ENCODE data around the gene AP2A1. TPM values are rescaled to one million over a fixed set of nuclear protein-coding genes. Genes with fewer than 3 reads are reported as not detected.

Gene AP2A1
- total RNA-seq, 2 donors from 2014 or later = 43.5 to 45.9 TPM

DNA sequence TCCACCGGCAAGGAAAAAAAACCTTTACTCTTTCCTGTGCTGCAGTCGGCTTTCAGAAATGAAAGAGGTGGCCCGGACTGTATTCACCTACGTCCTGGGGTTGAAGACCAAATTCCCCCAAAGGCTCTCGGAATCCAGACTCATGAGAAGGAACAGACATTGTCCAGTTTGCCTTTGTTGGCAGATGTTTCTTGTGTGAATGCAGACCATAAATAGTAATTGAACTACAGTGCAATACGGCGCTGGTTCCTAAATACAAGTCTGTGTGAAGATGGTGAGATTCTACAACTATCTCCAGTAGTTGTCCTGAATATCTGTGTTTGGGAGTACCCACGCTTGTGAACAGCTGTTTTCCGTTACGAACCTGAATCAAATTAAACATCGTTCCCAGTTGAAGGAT, 72.9 kb downstream of the AP2A1 start:
- Histone ChIP-seq H3K27me3 (no peaks in the 10 kb centered on the region), H3K4me3 (no peak overlapping the region), H3K36me3 (replicated peaks in 1 of 2; ENCODE audit: insufficient read depth in 1 of 2, low read depth in 2 of 2) (peaks cover 0 to 4% of the 10 kb centered on the region in 2 donors), H3K27ac (no peak overlapping the region), H3K4me1 (no peaks in the 10 kb centered on the region), H3K9me3 (no peaks in the 10 kb centered on the region)
- WGBS, 2 donors = 87 to 91% methylated on average over 11 of the region's 11 CpGs
- no peak for TF ChIP-seq POLR2A (IDR thresholded peaks at IDR 0.05)
- TF ChIP-seq, protein P1, sequence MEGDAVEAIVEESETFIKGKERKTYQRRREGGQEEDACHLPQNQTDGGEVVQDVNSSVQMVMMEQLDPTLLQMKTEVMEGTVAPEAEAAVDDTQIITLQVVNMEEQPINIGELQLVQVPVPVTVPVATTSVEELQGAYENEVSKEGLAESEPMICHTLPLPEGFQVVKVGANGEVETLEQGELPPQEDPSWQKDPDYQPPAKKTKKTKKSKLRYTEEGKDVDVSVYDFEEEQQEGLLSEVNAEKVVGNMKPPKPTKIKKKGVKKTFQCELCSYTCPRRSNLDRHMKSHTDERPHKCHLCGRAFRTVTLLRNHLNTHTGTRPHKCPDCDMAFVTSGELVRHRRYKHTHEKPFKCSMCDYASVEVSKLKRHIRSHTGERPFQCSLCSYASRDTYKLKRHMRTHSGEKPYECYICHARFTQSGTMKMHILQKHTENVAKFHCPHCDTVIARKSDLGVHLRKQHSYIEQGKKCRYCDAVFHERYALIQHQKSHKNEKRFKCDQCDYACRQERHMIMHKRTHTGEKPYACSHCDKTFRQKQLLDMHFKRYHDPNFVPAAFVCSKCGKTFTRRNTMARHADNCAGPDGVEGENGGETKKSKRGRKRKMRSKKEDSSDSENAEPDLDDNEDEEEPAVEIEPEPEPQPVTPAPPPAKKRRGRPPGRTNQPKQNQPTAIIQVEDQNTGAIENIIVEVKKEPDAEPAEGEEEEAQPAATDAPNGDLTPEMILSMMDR (IDR thresholded peaks at IDR 0.05) = no peak
- intact Hi-C loops (cut with DNase I) = no loop called here
- ATAC-seq = no peak
- DNase-seq = no peak

DNA sequence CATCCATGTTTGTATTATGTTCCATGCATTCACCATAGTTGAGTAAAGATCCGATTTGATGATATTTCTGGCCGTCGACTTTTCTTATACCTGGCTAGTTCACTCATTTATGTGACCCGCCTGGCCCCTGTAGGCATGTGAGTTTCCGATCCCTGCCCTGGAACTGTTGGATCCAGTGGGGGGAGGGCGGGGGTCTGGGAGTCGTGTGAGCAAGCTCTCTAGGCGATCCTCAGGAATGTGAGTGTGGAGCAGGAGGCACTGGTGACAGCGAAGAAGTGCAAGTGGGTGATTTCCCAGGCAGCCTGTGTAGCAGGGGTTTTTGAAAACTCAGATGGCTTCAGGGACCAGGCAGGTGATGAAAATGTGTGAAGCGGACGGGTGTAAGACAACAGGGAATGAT, 73.5 kb downstream of the AP2A1 start:
- DNase-seq = no peak
- intact Hi-C loops (cut with DNase I) = no loop called here
- 87 to 95% methylated on average over 11 of the region's 11 CpGs for WGBS, 2 donors
- TF ChIP-seq, protein P1 (IDR thresholded peaks at IDR 0.05) = no peak
- TF ChIP-seq POLR2A (IDR thresholded peaks at IDR 0.05) = no peak
- Histone ChIP-seq H3K4me1 (no peaks in the 10 kb centered on the region), H3K27ac (no peak overlapping the region), H3K4me3 (no peak overlapping the region), H3K9me3 (no peaks in the 10 kb centered on the region), H3K36me3 (replicated peaks in 1 of 2; ENCODE audit: insufficient read depth in 1 of 2, low read depth in 2 of 2) (peaks cover 0 to 2% of the 10 kb centered on the region in 2 donors), H3K27me3 (no peaks in the 10 kb centered on the region)
- no peak for ATAC-seq

DNA sequence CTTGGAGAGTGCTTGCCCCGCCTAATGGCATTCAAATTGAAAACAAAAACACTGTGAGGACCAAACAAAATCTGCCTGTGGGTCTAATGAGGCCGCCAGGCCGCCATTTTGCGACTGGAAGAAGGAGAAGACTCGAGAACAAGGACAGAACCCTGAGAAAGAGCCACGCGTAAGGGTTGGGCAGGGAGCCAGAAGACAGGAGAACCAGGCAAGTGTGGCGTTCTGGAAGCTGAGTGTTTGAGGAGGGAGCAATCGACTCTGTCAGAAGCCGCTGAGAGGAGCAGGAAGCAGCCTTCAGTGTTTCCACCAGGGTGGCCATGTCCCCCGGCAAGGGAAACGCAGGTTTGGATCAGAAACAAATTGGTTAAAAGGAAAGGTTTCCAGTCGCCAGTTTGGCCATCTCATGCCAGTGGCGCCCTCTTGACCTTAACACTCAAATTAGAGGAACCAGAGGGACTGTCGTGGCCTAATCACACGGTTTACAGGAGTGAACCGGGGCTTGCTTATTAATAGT, 74.0 kb downstream of the AP2A1 start:
- 84 to 94% methylated on average over 17 of the region's 17 CpGs for WGBS, 2 donors
- H3K36me3 ChIP-seq (replicated peaks in 1 of 2; ENCODE audit: insufficient read depth in 1 of 2, low read depth in 2 of 2) = peaks cover 0 to 2% of the 10 kb centered on the region in 2 donors
- DNase-seq = no peak

DNA sequence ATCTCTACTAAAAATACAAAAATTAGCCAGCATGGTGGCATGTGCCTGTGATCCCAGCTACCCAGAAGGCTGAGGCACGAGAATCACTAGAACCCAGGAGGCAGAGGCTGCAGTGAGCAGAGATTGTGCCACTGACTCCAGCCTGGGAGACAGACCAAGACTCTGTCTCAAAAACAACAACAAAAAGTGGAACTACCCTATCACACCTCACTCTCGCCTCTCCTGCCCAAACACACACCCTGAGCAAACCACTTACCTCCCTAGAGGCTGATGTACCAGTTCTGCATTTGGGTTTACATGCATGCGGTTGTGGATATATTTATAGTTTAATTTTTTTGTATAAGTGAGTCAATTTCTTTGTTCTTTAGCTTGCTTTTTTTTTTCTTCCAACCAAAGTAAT, 76.5 kb downstream of the AP2A1 start:
- no peaks in the 10 kb centered on the region for H3K9me3 ChIP-seq
- peaks cover 0 to 2% of the 10 kb centered on the region in 2 donors for H3K36me3 ChIP-seq (replicated peaks in 1 of 2; ENCODE audit: insufficient read depth in 1 of 2, low read depth in 2 of 2)
- TF ChIP-seq POLR2A (IDR thresholded peaks at IDR 0.05) = no peak
- TF ChIP-seq, protein P1 (IDR thresholded peaks at IDR 0.05) = no peak
- DNase-seq = no peak
- intact Hi-C loops (cut with DNase I) = no loop called here
- ATAC-seq = no peak
- H3K4me3 ChIP-seq = no peak overlapping the region
- H3K27ac ChIP-seq = no peak overlapping the region
- no peaks in the 10 kb centered on the region for H3K27me3 ChIP-seq
- WGBS, 2 donors = 89 to 94% methylated on average over 3 of the region's 3 CpGs
- H3K4me1 ChIP-seq = no peaks in the 10 kb centered on the region

More for the DNA sequence above, 74.0 kb downstream of the AP2A1 start:
- no peak for ATAC-seq
- Histone ChIP-seq H3K27me3 (no peaks in the 10 kb centered on the region), H3K4me1 (no peaks in the 10 kb centered on the region), H3K27ac (no peak overlapping the region), H3K4me3 (no peak overlapping the region), H3K9me3 (no peaks in the 10 kb centered on the region)
- intact Hi-C loops (cut with DNase I) = no loop called here
- no peak for TF ChIP-seq POLR2A (IDR thresholded peaks at IDR 0.05)
- TF ChIP-seq, protein P1 (IDR thresholded peaks at IDR 0.05) = no peak
